HepG2 (cell line): ENCODE measurements around the gene BCAS1. TPM values are rescaled to one million over a fixed set of nuclear protein-coding genes. Genes with fewer than 3 reads are reported as not detected.

Source experiments
- ATAC-seq: fragments of 200-7000 bp; cut with Tn5 transposase; 3 replicates; pipeline ENCODE4 v1.9.1; 2020; ENCODE audit warnings: mild to moderate bottlenecking, moderate library complexity
- BruUV-seq: library from RNA; stranded (reverse); fragments of 400-500 nt; replicated peaks from 2 replicates; lab custom pipeline; 2021; lab: Mats Ljungman, UMichigan
- CTCF ChIA-PET: fragments of 300-600 bp; formaldehyde crosslinking; extraction: SDS; loops from one replicate; lab custom pipeline; 2021; ENCODE audit warnings: low total read pairs, inconsistent platforms, low intra/inter-chr PET ratio; lab: Yijun Ruan, JAX
- POLR2A ChIA-PET: fragments of 350-600 bp; sonication (Branson Sonifier 250); formaldehyde crosslinking; loops from one replicate; lab custom pipeline; 2020; ENCODE audit warnings: antibody characterized with exemption, inconsistent platforms; lab: Yijun Ruan, JAX
- DNase-seq: peaks from one replicate; pipeline ENCODE4 v3.0.0-alpha.2; 2015; ENCODE audit warnings: low spot score
- FAIRE-seq: peaks from 3 replicates; lab custom pipeline; 2011; peaks lifted over from hg19 to GRCh38; lab: Jason Lieb, UNC
- H2AFZ ChIP-seq: one replicate; pipeline ENCODE4 v1.6.1; 2011; ENCODE audit warnings: low read length, inconsistent platforms
- H3K27ac ChIP-seq: fragments of 300-600 bp; 3 replicates; pipeline ENCODE4 v1.8.0; 2011; ENCODE audit warnings: mixed run types, mild to moderate bottlenecking, mixed read lengths, low read length, inconsistent platforms; ENCODE audit not compliant: insufficient read depth; ENCODE audit errors: extremely low read length
- H3K27me3 ChIP-seq, 2 experiments: fragments of 200-600 bp in 1 of 2; 2 replicates in 1 of 2; 3 replicates in 1 of 2; pipeline versions ENCODE4 v1.6.0 to v1.8.0; 2011; ENCODE audit warnings: low read length in 2 of 2, mild to moderate bottlenecking in 2 of 2, moderate library complexity in 2 of 2, inconsistent platforms in 1 of 2; ENCODE audit not compliant: insufficient read depth in 2 of 2, control insufficient read depth in 1 of 2
- H3K36me3 ChIP-seq, 2 experiments: fragments of 200-600 bp in 1 of 2; replicated peaks in 1 of 2; 2 replicates in 1 of 2; 3 replicates in 1 of 2; pipeline versions ENCODE4 v1.5.1 to v1.8.0; 2011; ENCODE audit warnings: low read length in 2 of 2, inconsistent platforms in 1 of 2; ENCODE audit not compliant: insufficient read depth in 2 of 2, control insufficient read depth in 1 of 2
- H3K4me1 ChIP-seq: 2 replicates; pipeline ENCODE4 v1.5.1; 2012; ENCODE audit warnings: low read length, inconsistent platforms; ENCODE audit not compliant: insufficient read depth
- H3K4me2 ChIP-seq: 2 replicates; pipeline ENCODE4 v1.6.0; 2011; ENCODE audit warnings: low read depth, low read length, inconsistent platforms
- H3K4me3 ChIP-seq, 3 experiments: fragments of 200-600 bp in 1 of 3; sonication (generic), shearing (Covaris generic) in 1 of 3; replicated peaks in 1 of 3; 2 replicates each; pipeline ENCODE4 v1.5.1; 2011 to 2016; ENCODE audit warnings: low read length in 3 of 3, inconsistent platforms in 2 of 3, low read depth in 2 of 3, mild to moderate bottlenecking in 2 of 3, control low read depth in 1 of 3, mixed read lengths in 1 of 3; ENCODE audit not compliant: insufficient read depth in 1 of 3
- H3K79me2 ChIP-seq: one replicate; pipeline ENCODE4 v1.6.1; 2011; ENCODE audit warnings: low read length, inconsistent platforms; ENCODE audit not compliant: insufficient read depth
- H3K9ac ChIP-seq: 2 replicates; pipeline ENCODE4 v1.6.0; 2011; ENCODE audit warnings: mild to moderate bottlenecking, low read depth, low read length, inconsistent platforms; ENCODE audit not compliant: insufficient read depth
- H3K9me3 ChIP-seq: 2 replicates; pipeline ENCODE4 v1.5.1; 2012; ENCODE audit warnings: mild to moderate bottlenecking, low read length
- H4K20me1 ChIP-seq: 2 replicates; pipeline ENCODE4 v1.6.0; 2011; ENCODE audit warnings: inconsistent platforms, mild to moderate bottlenecking, low read length, moderate library complexity; ENCODE audit not compliant: insufficient read depth
- BRCA1 ChIP-seq: sonication (generic); formaldehyde crosslinking; IDR thresholded peaks from 2 replicates; pipeline ENCODE4 v1.4.0; 2020; ENCODE audit warnings: missing genetic modification reagents
- CENPX ChIP-seq: sonication (generic); formaldehyde crosslinking; IDR thresholded peaks from 2 replicates; pipeline ENCODE4 v1.9.0; 2021; ENCODE audit warnings: mild to moderate bottlenecking, missing genetic modification reagents, moderate library complexity
- CHD4 ChIP-seq: fragments of 200-600 bp; sonication (generic); IDR thresholded peaks from 2 replicates; pipeline ENCODE4 v1.7.0; 2017; ENCODE audit warnings: mild to moderate bottlenecking, low read length, borderline replicate concordance
- GATAD1 ChIP-seq: IDR thresholded peaks from 2 replicates; pipeline ENCODE4 v1.6.1; 2016; ENCODE audit warnings: missing genetic modification reagents, missing compliant biosample characterization
- KDM1A ChIP-seq: IDR thresholded peaks from 2 replicates; pipeline ENCODE4 v1.6.1; 2016; ENCODE audit warnings: missing compliant biosample characterization
- SKI ChIP-seq: fragments of 450-650 bp; IDR thresholded peaks from one replicate; pipeline ENCODE4 v1.6.1; 2018; ENCODE audit warnings: mild to moderate bottlenecking; ENCODE audit not compliant: partially characterized antibody
- TAF1 ChIP-seq: sonication (generic); formaldehyde crosslinking; IDR thresholded peaks from 2 replicates; pipeline ENCODE4 v1.4.0; 2020; ENCODE audit warnings: missing genetic modification reagents
- TEAD2 ChIP-seq: sonication (generic); formaldehyde crosslinking; IDR thresholded peaks from 2 replicates; pipeline ENCODE4 v1.9.0; 2021; ENCODE audit warnings: missing genetic modification reagents
- ZMAT3 ChIP-seq: sonication (generic); formaldehyde crosslinking; conservative IDR thresholded peaks from 2 replicates; pipeline ENCODE4 v1.7.0; 2021; ENCODE audit warnings: missing genetic modification reagents
- ZNF24 ChIP-seq: fragments of 450-650 bp; IDR thresholded peaks from 2 replicates; pipeline ENCODE4 v1.6.1; 2017; ENCODE audit warnings: antibody characterized with exemption, mild to moderate bottlenecking
- ZNF572 ChIP-seq: sonication (generic); formaldehyde crosslinking; IDR thresholded peaks from 2 replicates; pipeline ENCODE4 v1.5.1; 2020; ENCODE audit warnings: mild to moderate bottlenecking, missing genetic modification reagents
- WGBS: methylation state at CpG from one replicate; pipeline ENCODE4 v1.1.6; 2017; ENCODE audit warnings: low lambda C conversion rate; 5-methylcytosine and 5-hydroxymethylcytosine counted together
- in situ Hi-C: cut with HindIII; loops from 2 replicates; pipeline ENCODE4 v1.10.0; 2017; ENCODE audit warnings: low pct_unique_long_range_greater_than_20kb; ENCODE audit not compliant: extremely low pct_ligation_motif_present
- intact Hi-C: fragments of 100-400 bp; cut with micrococcal nuclease; formaldehyde crosslinking; loops from one replicate; pipeline ENCODE4 v1.10.0; 2022; ENCODE audit not compliant: unreplicated experiment
- polyA plus RNA-seq, 8 experiments: library from polyadenylated mRNA; depleted of rRNA in 3 of 8; stranded (reverse) in 7 of 8; unstranded in 1 of 8; fragments of >200 nt; fragmentation: Illumina TruSeq in 4 of 8; extraction: Trizol in 4 of 8; gene quantifications; 2 replicates each; pipeline versions ENCODE4 v1.2.1 to v1.2.3, GENCODE V29; 2011 to 2016; ENCODE audit warnings: low read depth in 4 of 8, missing spikeins in 1 of 8, mixed read lengths in 1 of 8; ENCODE audit not compliant: insufficient read depth in 1 of 8
- total RNA-seq, 5 experiments: library from RNA; depleted of rRNA; stranded (reverse); fragments of >200 nt; fragmentation: Illumina TruSeq; extraction: Trizol; gene quantifications; 2 replicates each; pipeline ENCODE4 v1.2.3, GENCODE V29; 2016; ENCODE audit warnings: low read depth in 1 of 5
- TF ChIP-seq, protein P1 (sequence below): fragments of 450-650 bp; IDR thresholded peaks from 2 replicates; pipeline ENCODE4 v1.6.1; 2017

Gene BCAS1
- total and polyA plus RNA-seq, 2 of the 13 experiments (the other 11 are each of a cell fraction or from before 2014, with no cell fraction given), result 0.55 to 0.91 TPM

DNA sequence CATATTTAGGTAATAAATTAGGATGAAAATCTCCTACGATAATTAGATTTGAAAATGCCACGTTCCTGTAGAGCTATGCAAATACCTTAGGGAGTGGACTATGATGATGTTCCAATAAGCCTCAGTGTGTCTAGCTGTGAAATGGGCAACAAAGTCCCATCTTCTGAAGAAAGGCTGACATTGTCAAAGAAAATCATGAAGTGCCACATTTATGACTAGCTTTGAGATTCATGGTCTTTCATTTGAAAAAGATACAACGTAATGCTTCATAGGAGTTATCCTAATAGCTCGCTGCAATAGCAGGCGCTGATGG is 23.8 kb upstream of the BCAS1 start (continued):
- no peak for TF ChIP-seq BRCA1
- TF ChIP-seq, protein P1, sequence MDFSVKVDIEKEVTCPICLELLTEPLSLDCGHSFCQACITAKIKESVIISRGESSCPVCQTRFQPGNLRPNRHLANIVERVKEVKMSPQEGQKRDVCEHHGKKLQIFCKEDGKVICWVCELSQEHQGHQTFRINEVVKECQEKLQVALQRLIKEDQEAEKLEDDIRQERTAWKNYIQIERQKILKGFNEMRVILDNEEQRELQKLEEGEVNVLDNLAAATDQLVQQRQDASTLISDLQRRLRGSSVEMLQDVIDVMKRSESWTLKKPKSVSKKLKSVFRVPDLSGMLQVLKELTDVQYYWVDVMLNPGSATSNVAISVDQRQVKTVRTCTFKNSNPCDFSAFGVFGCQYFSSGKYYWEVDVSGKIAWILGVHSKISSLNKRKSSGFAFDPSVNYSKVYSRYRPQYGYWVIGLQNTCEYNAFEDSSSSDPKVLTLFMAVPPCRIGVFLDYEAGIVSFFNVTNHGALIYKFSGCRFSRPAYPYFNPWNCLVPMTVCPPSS, result no peak
- TF ChIP-seq ZNF24, result no peak
- no peak for TF ChIP-seq ZNF572 (CRISPR knock-in tag)
- TF ChIP-seq CHD4, result peak; percentile 53; the same call in 1 of the 2 replicates
- no peak for TF ChIP-seq ZMAT3 (CRISPR knock-in tag)
- TF ChIP-seq KDM1A (CRISPR knock-in tag), result peak; percentile 53; the same call in 1 of the 2 replicates
- no peak for TF ChIP-seq TAF1 (CRISPR knock-in tag)

DNA sequence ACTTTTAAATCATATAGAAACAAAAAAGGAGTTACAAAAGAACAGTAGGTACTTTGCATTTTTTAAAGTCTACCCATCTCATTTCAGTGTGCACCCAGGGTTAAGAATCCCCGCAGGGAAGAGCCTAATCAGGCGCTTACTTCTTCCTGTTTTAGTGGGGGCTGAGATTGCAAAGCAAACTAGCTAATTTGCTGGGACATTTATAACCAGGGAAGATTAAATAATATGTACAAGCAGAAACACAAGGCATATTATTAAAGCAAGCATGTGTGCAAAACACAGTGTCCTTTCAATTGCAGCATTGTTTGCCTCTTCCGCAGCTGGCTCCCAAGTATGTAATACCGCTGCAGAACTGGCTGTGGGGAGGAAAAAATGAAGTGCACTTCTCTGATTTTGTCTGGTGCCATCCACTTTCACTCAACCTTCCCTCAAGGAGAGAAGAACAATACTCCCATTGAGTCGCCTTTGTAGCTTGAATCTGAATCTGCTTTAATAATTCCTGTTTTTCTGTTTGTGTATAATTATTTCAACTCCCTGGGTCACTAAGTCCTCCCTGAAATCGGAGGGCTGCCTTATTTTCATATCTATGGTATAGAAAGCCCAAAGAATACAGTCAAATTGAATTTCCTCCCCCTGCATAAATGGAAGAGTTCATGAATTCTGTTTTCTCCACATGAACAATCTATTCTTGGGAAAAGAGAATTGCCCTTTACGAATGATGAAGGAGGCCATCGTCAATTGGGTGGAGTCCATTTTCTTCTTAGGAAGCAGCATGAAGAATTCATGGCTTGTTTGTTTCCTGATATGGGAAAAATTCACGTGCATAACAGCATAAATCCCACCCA is 23.3 kb upstream of the BCAS1 start:
- no peaks in the 10 kb centered on the region for H3K79me2 ChIP-seq
- TF ChIP-seq TEAD2 (CRISPR knock-in tag) (no peak), CENPX (CRISPR knock-in tag) (no peak), SKI (no peak), GATAD1 (CRISPR knock-in tag) (no peak)
- H3K9me3 ChIP-seq, result no peaks in the 10 kb centered on the region
- no peak overlapping the region for H3K27ac ChIP-seq
- CTCF ChIA-PET, result interaction anchor here (7.4 kb wide), 1 partner anchor 105 kb away, joined by 358 read pairs; no protein-coding TSS in a partner anchor
- no peak overlapping the region for H3K4me3 ChIP-seq
- 29% methylated on average over 9 of the region's 9 CpGs for WGBS
- in situ Hi-C loops (loop anchor here (10.0 kb wide), 1 partner anchor 519 kb away; no protein-coding TSS in a partner anchor), intact Hi-C loops (no loop called here)
- peaks cover 0 to 6% of the 10 kb centered on the region in 2 experiments; a peak in 1 of 5 replicates for H3K27me3 ChIP-seq
- no peak overlapping the region for H3K9ac ChIP-seq
- POLR2A ChIA-PET, result interaction anchor here (1.6 to 2.0 kb wide), 3 partner anchors 26 to 114 kb away, joined by 4 read pairs; partner anchors contain the start of gene PFDN4
- H2AFZ ChIP-seq, result no peak overlapping the region
- no peak for DNase-seq
- no peak for ATAC-seq
- H4K20me1 ChIP-seq, result no peaks in the 10 kb centered on the region
- no TSS peak for BruUV-seq
- H3K4me2 ChIP-seq, result no peak overlapping the region
- no peaks in the 10 kb centered on the region for H3K36me3 ChIP-seq
- peaks cover 23% of the 10 kb centered on the region for H3K4me1 ChIP-seq
- FAIRE-seq, result no peak
